Neural cell (in vitro differentiated cells): ENCODE results near the gene ATP1A4.

Experiments used
- CTCF ChIP-seq: fragments of 450-650 bp; IDR thresholded peaks from 2 replicates; pipeline ENCODE4 v1.5.1; 2014; ENCODE audit warnings: antibody characterized with exemption, mild to moderate bottlenecking, moderate library complexity; ENCODE audit not compliant: poor library complexity, severe bottlenecking
- EZH2 ChIP-seq: fragments of 200-600, 300-800 bp; shearing (Covaris generic), sonication (generic); IDR thresholded peaks from 2 replicates; pipeline ENCODE4 v1.6.1; 2014; ENCODE audit warnings: antibody characterized with exemption, low read length, borderline replicate concordance, mild to moderate bottlenecking; ENCODE audit not compliant: insufficient read depth, poor library complexity, severe bottlenecking
- POLR2AphosphoS5 ChIP-seq: IDR thresholded peaks from 2 replicates; pipeline ENCODE4 v1.6.1; 2012
- SMC3 ChIP-seq: fragments of 450-650 bp; conservative IDR thresholded peaks from 2 replicates; pipeline ENCODE4 v1.6.1; 2014; ENCODE audit warnings: antibody characterized with exemption, mild to moderate bottlenecking, moderate library complexity; ENCODE audit not compliant: poor library complexity

- TF ChIP-seq CTCF (no peak), POLR2AphosphoS5 (no peak), SMC3 (no peak), EZH2 (no peak)
Measured at GRCh38 chr1:160146107-160146506, 5.3 kb upstream of the ATP1A4 start.
